Measurements from ENCODE around the gene MSMP. TPM values are rescaled to one million over a fixed set of nuclear protein-coding genes. Genes with fewer than 3 reads are reported as not detected.
A peak's percentile ranks its signal among the peaks of the same experiment; 100 is the strongest.

The MSMP gene
- polyA plus RNA-seq, 3 donors = not detected

GRCh38 chr9:35757226-35757891, 3.3 kb upstream of the MSMP start:
- Mint-ChIP-seq H3K27me3 (ENCODE audit: low read depth in 3 of 3) (peaks cover 1 to 4% (median 2%) of the 10 kb centered on the region in 3 donors), H3K4me3 (peak overlapping the region; percentile 88 to 95), H3K9me3 (peaks cover 0 to 3% (median 0%) of the 10 kb centered on the region in 7 donors), H3K4me1 (peaks cover 39% of the 10 kb centered on the region), H3K36me3 (peaks cover 24 to 31% of the 10 kb centered on the region in 2 donors), H3K27ac (peak overlapping the region in 6 of 7 donors; percentile 43 to 76 (median 68))
- intact Hi-C loops (cut with micrococcal nuclease) = no loop called here
- 2% methylated on average over 17 of the region's 20 CpGs for WGBS (ENCODE audit: insufficient coverage)
- Histone ChIP-seq H4K20me1 (ENCODE audit: insufficient read depth, low read length) (no peaks in the 10 kb centered on the region), H3K9me3 (replicated peaks in 1 of 2; ENCODE audit: control insufficient read depth in 1 of 2, insufficient read depth in 1 of 2, low read length in 2 of 2) (no peaks in the 10 kb centered on the region), H3K4me1 (ENCODE audit: control insufficient read depth in 1 of 2, insufficient read depth in 2 of 2, low read length in 2 of 2) (peaks cover 24 to 31% of the 10 kb centered on the region in 2 donors), H3K79me2 (ENCODE audit: insufficient read depth, low read length) (no peaks in the 10 kb centered on the region), H3K9ac (ENCODE audit: insufficient read depth, low read length, poor library complexity, severe bottlenecking) (peak overlapping the region; percentile 50), H3K4me3 (replicated peaks in 1 of 3; ENCODE audit: low read depth in 2 of 3, low read length in 3 of 3) (peak overlapping the region; percentile 40 to 79 (median 47)), H3K27ac (ENCODE audit: low read depth in 1 of 2, low read length in 2 of 2) (no peak overlapping the region), H3K36me3 (replicated peaks in 1 of 2; ENCODE audit: control insufficient read depth in 1 of 2, insufficient read depth in 2 of 2, low read length in 2 of 2) (peaks cover 18 to 29% of the 10 kb centered on the region in 2 donors), H3K27me3 (ENCODE audit: control insufficient read depth in 2 of 2, insufficient read depth in 2 of 2, low read length in 2 of 2) (no peaks in the 10 kb centered on the region), H3K4me2 (replicated peaks; ENCODE audit: extremely low read depth, low read length, poor library complexity, severe bottlenecking) (peak overlapping the region; percentile 85), H2AFZ (ENCODE audit: insufficient read depth, low read depth, low read length, poor library complexity, severe bottlenecking) (peak overlapping the region; percentile 72)
- peak in 2 of 3 donors; percentile 38 for DNase-seq
- TF ChIP-seq, protein P1, sequence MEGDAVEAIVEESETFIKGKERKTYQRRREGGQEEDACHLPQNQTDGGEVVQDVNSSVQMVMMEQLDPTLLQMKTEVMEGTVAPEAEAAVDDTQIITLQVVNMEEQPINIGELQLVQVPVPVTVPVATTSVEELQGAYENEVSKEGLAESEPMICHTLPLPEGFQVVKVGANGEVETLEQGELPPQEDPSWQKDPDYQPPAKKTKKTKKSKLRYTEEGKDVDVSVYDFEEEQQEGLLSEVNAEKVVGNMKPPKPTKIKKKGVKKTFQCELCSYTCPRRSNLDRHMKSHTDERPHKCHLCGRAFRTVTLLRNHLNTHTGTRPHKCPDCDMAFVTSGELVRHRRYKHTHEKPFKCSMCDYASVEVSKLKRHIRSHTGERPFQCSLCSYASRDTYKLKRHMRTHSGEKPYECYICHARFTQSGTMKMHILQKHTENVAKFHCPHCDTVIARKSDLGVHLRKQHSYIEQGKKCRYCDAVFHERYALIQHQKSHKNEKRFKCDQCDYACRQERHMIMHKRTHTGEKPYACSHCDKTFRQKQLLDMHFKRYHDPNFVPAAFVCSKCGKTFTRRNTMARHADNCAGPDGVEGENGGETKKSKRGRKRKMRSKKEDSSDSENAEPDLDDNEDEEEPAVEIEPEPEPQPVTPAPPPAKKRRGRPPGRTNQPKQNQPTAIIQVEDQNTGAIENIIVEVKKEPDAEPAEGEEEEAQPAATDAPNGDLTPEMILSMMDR (IDR thresholded peaks at IDR 0.05) = no peak

- 6% methylated on average over 40 of the region's 48 CpGs for WGBS (ENCODE audit: insufficient coverage)
- Histone ChIP-seq H4K20me1 (ENCODE audit: insufficient read depth, low read length) (no peaks in the 10 kb centered on the region), H3K4me2 (replicated peaks; ENCODE audit: extremely low read depth, low read length, poor library complexity, severe bottlenecking) (peak overlapping the region; percentile 85), H3K4me1 (ENCODE audit: control insufficient read depth in 1 of 2, insufficient read depth in 2 of 2, low read length in 2 of 2) (peaks cover 24 to 31% of the 10 kb centered on the region in 2 donors), H3K27me3 (ENCODE audit: control insufficient read depth in 2 of 2, insufficient read depth in 2 of 2, low read length in 2 of 2) (no peaks in the 10 kb centered on the region), H3K27ac (ENCODE audit: low read depth in 1 of 2, low read length in 2 of 2) (no peak overlapping the region), H3K9me3 (replicated peaks in 1 of 2; ENCODE audit: control insufficient read depth in 1 of 2, insufficient read depth in 1 of 2, low read length in 2 of 2) (no peaks in the 10 kb centered on the region), H3K4me3 (replicated peaks in 1 of 3; ENCODE audit: low read depth in 2 of 3, low read length in 3 of 3) (peak overlapping the region; percentile 40 to 79 (median 47)), H3K79me2 (ENCODE audit: insufficient read depth, low read length) (no peaks in the 10 kb centered on the region), H2AFZ (ENCODE audit: insufficient read depth, low read depth, low read length, poor library complexity, severe bottlenecking) (peak overlapping the region; percentile 72), H3K9ac (ENCODE audit: insufficient read depth, low read length, poor library complexity, severe bottlenecking) (peak overlapping the region; percentile 50), H3K36me3 (replicated peaks in 1 of 2; ENCODE audit: control insufficient read depth in 1 of 2, insufficient read depth in 2 of 2, low read length in 2 of 2) (peaks cover 27 to 37% of the 10 kb centered on the region in 2 donors)
- intact Hi-C loops (cut with micrococcal nuclease) = no loop called here
- peaks cover 32 to 39% of the 10 kb centered on the region in 2 donors for H3K36me3 Mint-ChIP-seq
- peak overlapping the region; percentile 88 to 95 for H3K4me3 Mint-ChIP-seq
- H3K27ac Mint-ChIP-seq = peak overlapping the region in 6 of 7 donors; percentile 43 to 76 (median 60)
- H3K4me1 Mint-ChIP-seq = peaks cover 39% of the 10 kb centered on the region
- H3K27me3 Mint-ChIP-seq (ENCODE audit: low read depth in 3 of 3) = peaks cover 0 to 4% (median 1%) of the 10 kb centered on the region in 3 donors
- peak; percentile 34 to 56 (median 40) for DNase-seq
- TF ChIP-seq, protein P1 (IDR thresholded peaks at IDR 0.05) = peak; percentile 81
- H3K9me3 Mint-ChIP-seq = peaks cover 0 to 3% (median 0%) of the 10 kb centered on the region in 7 donors
Measured at GRCh38 chr9:35756275-35757225, 2.5 kb upstream of the MSMP start.
